PFSK-1 (cell line): ENCODE data around the gene LRMDA.

Source experiments
- POLR2AphosphoS5 ChIP-seq: IDR thresholded peaks from 2 replicates; pipeline ENCODE4 v1.6.1; 2012; ENCODE audit warnings: low read depth, mild to moderate bottlenecking, control low read depth, low read length, moderate library complexity
- REST ChIP-seq, 2 experiments: IDR thresholded peaks; 2 replicates each; pipeline versions ENCODE4 v1.6.1 to v1.8.0; 2011 to 2012; ENCODE audit warnings: low read depth in 2 of 2, low read length in 2 of 2, control low read depth in 1 of 2, inconsistent platforms in 1 of 2, mild to moderate bottlenecking in 1 of 2, moderate library complexity in 1 of 2; ENCODE audit not compliant: insufficient read depth in 1 of 2
- SIN3A ChIP-seq: IDR thresholded peaks from 2 replicates; pipeline ENCODE4 v1.6.1; 2012; ENCODE audit warnings: mild to moderate bottlenecking, low read length, moderate library complexity, borderline replicate concordance; ENCODE audit not compliant: insufficient read depth

DNA sequence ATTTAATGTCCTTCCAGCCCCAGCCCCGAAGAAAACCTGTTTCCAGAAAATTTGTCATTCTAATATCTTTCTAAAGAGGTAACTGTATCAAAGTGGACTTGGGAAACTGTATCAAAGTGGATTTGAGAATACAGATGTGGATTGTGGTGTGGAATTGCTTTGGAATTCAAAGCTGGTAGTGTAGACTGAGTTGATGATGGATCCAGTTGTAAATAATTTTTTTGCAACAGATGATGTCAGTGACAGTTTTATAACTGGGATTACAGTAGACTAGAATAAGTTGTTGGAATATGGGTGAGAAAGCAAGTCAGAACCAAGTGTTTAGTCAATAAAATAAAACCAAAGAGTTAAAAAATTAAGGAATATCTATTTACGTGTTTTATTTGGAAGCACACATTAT, 202.1 kb downstream of the LRMDA start:
- TF ChIP-seq REST (IDR thresholded peaks at IDR 0.05; ENCODE audit: insufficient read depth in 1 of 2, low read depth in 2 of 2, low read length in 2 of 2) (no peak), POLR2AphosphoS5 (no peak), SIN3A (no peak)
